MCF 10A (cell line): Measurements from ENCODE around the gene USP7. TPM values are rescaled to one million over a fixed set of nuclear protein-coding genes. Genes with fewer than 3 reads are reported as not detected.

Source experiments
- BruUV-seq: library from RNA; stranded (reverse); fragments of 400-500 nt; replicated peaks from 2 replicates; lab custom pipeline; 2021; lab: Mats Ljungman, UMichigan
- CTCF ChIA-PET: fragments of 300-600 bp; sonication (Branson Sonifier 250); formaldehyde crosslinking; extraction: SDS; loops from one replicate; lab custom pipeline; 2021; ENCODE audit warnings: antibody characterized with exemption, inconsistent platforms; lab: Yijun Ruan, JAX
- POLR2A ChIA-PET: fragments of 300-600, 350-650 bp; sonication (Branson Sonifier 250); formaldehyde crosslinking; extraction: SDS; loops from one replicate; lab custom pipeline; 2020; ENCODE audit warnings: antibody characterized with exemption, inconsistent platforms; lab: Yijun Ruan, JAX
- DNase-seq: peaks from one replicate; pipeline ENCODE4 v3.0.0-alpha.2; 2018; ENCODE audit not compliant: unreplicated experiment
- H3K27ac Mint-ChIP-seq: one replicate; pipeline ENCODE4 v1.8.0; 2022; ENCODE audit warnings: mild to moderate bottlenecking, low read depth, mixed read lengths; ENCODE audit not compliant: unreplicated experiment
- H3K27me3 Mint-ChIP-seq: one replicate; pipeline ENCODE4 v1.8.0; 2022; ENCODE audit warnings: mixed read lengths; ENCODE audit not compliant: insufficient read depth, unreplicated experiment
- H3K36me3 Mint-ChIP-seq: one replicate; pipeline ENCODE4 v1.8.0; 2022; ENCODE audit warnings: mild to moderate bottlenecking, moderate library complexity, mixed read lengths; ENCODE audit not compliant: insufficient read depth, unreplicated experiment
- H3K4me1 Mint-ChIP-seq: one replicate; pipeline ENCODE4 v1.8.0; 2022; ENCODE audit warnings: mixed read lengths; ENCODE audit not compliant: insufficient read depth, unreplicated experiment
- H3K4me3 Mint-ChIP-seq: one replicate; pipeline ENCODE4 v1.8.0; 2022; ENCODE audit warnings: mild to moderate bottlenecking, moderate library complexity, mixed read lengths; ENCODE audit not compliant: unreplicated experiment
- H3K9me3 Mint-ChIP-seq: one replicate; pipeline ENCODE4 v1.8.0; 2022; ENCODE audit warnings: mixed read lengths; ENCODE audit not compliant: unreplicated experiment
- intact Hi-C: fragments of 100-400 bp; cut with micrococcal nuclease; formaldehyde crosslinking; loops from 2 replicates; pipeline ENCODE4 v1.14.1; 2022
- total RNA-seq: library from RNA; stranded (reverse); gene quantifications from 2 replicates; pipeline ENCODE4 v1.2.3, GENCODE V29; 2022
- TF ChIP-seq, protein P1 (sequence below): fragments of 200-600 bp; IDR thresholded peaks from one replicate; pipeline ENCODE4 v1.8.0; 2022; ENCODE audit warnings: antibody characterized with exemption, mild to moderate bottlenecking; ENCODE audit not compliant: unreplicated experiment

The USP7 gene
- total RNA-seq, 1 experiment from 2014 or later, result 108 TPM

DNA sequence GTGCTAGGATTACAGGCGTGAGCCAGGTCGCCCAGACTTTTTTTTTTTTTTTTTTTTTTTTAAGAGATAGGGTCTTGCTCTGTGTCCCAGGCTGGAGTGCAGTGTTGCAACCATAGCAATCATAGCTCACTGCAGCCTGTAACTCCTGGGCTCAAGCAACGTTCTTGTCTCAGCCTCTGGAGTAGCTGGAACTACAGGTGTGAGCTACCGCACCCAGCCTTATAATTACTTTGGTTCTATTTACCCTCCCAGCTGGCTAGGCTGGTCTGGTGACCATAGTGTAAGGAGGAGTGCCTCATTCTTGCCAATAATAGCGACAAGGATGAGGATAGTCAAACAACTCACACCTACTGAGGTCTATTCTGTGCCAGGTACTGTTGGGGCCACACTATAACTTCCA lies 39.6 kb upstream of the USP7 start:
- TF ChIP-seq, protein P1, sequence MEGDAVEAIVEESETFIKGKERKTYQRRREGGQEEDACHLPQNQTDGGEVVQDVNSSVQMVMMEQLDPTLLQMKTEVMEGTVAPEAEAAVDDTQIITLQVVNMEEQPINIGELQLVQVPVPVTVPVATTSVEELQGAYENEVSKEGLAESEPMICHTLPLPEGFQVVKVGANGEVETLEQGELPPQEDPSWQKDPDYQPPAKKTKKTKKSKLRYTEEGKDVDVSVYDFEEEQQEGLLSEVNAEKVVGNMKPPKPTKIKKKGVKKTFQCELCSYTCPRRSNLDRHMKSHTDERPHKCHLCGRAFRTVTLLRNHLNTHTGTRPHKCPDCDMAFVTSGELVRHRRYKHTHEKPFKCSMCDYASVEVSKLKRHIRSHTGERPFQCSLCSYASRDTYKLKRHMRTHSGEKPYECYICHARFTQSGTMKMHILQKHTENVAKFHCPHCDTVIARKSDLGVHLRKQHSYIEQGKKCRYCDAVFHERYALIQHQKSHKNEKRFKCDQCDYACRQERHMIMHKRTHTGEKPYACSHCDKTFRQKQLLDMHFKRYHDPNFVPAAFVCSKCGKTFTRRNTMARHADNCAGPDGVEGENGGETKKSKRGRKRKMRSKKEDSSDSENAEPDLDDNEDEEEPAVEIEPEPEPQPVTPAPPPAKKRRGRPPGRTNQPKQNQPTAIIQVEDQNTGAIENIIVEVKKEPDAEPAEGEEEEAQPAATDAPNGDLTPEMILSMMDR, result no peak
- H3K4me3 Mint-ChIP-seq, result no peak overlapping the region
- intact Hi-C loops, result loop anchor here (10.0 kb wide), 1 partner anchor 339 kb away; no protein-coding TSS in a partner anchor
- H3K4me1 Mint-ChIP-seq, result no peaks in the 10 kb centered on the region
- no peak overlapping the region for H3K27ac Mint-ChIP-seq
- no peaks in the 10 kb centered on the region for H3K9me3 Mint-ChIP-seq
- ChIA-PET POLR2A (no interaction called here), CTCF (interaction anchor here (0.6 to 1.1 kb wide), 6 partner anchors 13 to 116 kb away, joined by 3 to 6 read pairs (median 4); no protein-coding TSS in a partner anchor)
- DNase-seq, result no peak
- H3K36me3 Mint-ChIP-seq, result no peaks in the 10 kb centered on the region
- no peaks in the 10 kb centered on the region for H3K27me3 Mint-ChIP-seq
- no TSS peak for BruUV-seq

DNA sequence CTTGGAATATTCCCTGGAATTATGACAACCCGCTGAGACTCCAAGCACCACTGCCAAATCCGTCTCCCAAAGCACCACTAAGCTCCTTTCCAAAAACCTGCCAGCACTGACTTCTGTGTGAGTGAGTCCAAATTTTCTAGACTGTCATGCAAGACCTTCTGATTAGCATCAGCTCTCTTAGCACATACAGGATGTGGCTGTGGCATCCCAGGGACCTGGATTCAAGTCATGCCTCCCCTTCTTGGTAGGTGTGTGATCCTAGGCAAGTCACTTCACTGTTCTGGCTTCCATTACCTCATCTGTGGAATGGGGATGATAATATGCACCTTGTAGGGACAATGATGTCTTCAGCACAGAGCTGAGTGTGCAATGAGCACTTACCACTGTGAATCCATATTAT lies 38.3 kb upstream of the USP7 start:
- H3K9me3 Mint-ChIP-seq, result no peaks in the 10 kb centered on the region
- H3K27me3 Mint-ChIP-seq, result no peaks in the 10 kb centered on the region
- no peaks in the 10 kb centered on the region for H3K36me3 Mint-ChIP-seq
- intact Hi-C loops, result loop anchor here (10.0 kb wide), 1 partner anchor 337 kb away; no protein-coding TSS in a partner anchor
- no TSS peak for BruUV-seq
- DNase-seq, result no peak
- H3K4me1 Mint-ChIP-seq, result no peaks in the 10 kb centered on the region
- TF ChIP-seq, protein P1, result no peak
- CTCF ChIA-PET, result interaction anchor here (0.6 to 0.8 kb wide), 2 partner anchors 37 to 435 kb away, joined by 3 read pairs; no protein-coding TSS in a partner anchor
- POLR2A ChIA-PET, result no interaction called here
- no peak overlapping the region for H3K27ac Mint-ChIP-seq
- no peak overlapping the region for H3K4me3 Mint-ChIP-seq

DNA sequence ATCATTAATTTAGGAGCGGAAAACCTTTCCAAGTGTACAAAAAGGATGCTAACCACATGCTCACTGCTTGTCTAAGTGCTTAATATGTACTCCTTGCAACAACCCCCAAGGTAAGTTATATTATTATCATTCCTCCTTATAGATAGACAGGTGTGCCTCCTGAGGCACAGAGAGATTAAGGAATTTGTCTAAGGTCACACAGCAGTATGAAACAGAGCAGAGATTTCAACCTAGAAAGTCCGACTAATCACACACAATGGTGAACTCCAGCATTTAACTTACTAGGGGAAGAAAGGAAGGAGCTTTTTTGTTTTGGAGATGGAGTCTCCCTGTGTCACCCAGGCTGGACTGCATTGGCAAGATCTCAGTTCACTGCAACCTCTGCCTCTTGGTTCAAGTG lies 37.0 kb upstream of the USP7 start:
- Mint-ChIP-seq H3K9me3 (no peaks in the 10 kb centered on the region), H3K36me3 (no peaks in the 10 kb centered on the region), H3K27me3 (no peaks in the 10 kb centered on the region), H3K4me3 (no peak overlapping the region), H3K4me1 (no peaks in the 10 kb centered on the region), H3K27ac (no peak overlapping the region)
- POLR2A ChIA-PET, result no interaction called here
- CTCF ChIA-PET, result interaction anchor here (0.6 to 4.2 kb wide), 5 partner anchors 8 to 648 kb away, joined by 3 to 36 read pairs (median 4); no protein-coding TSS in a partner anchor
- no TSS peak for BruUV-seq
- no peak for DNase-seq
- intact Hi-C loops, result loop anchor here (10.0 kb wide), 1 partner anchor 336 kb away; no protein-coding TSS in a partner anchor
- TF ChIP-seq, protein P1, result no peak

DNA sequence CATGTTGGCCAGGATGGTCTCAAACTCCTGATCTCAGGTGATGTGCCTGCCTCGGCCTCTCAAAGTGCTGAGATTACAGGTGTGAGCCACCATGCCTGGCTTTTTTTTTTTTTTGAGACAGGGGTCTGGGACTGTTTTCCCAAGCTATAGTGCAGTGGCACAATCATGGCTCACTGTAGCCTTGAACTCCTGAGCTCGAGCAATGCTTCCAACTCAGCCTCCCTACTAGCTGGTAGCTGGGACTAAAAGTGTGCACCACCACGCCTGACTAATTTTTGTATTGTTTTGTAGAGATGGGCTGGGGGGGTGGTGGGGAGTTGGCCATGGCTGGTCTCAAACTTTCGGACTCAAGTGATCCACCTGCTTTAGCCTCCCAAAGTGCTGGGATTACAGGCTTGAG lies 36.1 kb upstream of the USP7 start:
- H3K27me3 Mint-ChIP-seq, result no peaks in the 10 kb centered on the region
- TF ChIP-seq, protein P1, result no peak
- no peak overlapping the region for H3K27ac Mint-ChIP-seq
- no peak overlapping the region for H3K4me3 Mint-ChIP-seq
- ChIA-PET POLR2A (no interaction called here), CTCF (interaction anchor here (0.6 to 4.2 kb wide), 4 partner anchors 9 to 64 kb away, joined by 3 to 36 read pairs (median 4); no protein-coding TSS in a partner anchor)
- no peaks in the 10 kb centered on the region for H3K36me3 Mint-ChIP-seq
- no peak for DNase-seq
- H3K4me1 Mint-ChIP-seq, result no peaks in the 10 kb centered on the region
- intact Hi-C loops, result loop anchor here (10.0 kb wide), 1 partner anchor 335 kb away; no protein-coding TSS in a partner anchor
- no TSS peak for BruUV-seq
- H3K9me3 Mint-ChIP-seq, result no peaks in the 10 kb centered on the region
